ENCODE measurements around the gene FBXL13.
"Not testable (repeated sequence)": the region's sequence is repeated elsewhere in the genome, so short reads cannot be mapped to it uniquely, and the experiment has no call there.

The FBXL13 gene

DNA sequence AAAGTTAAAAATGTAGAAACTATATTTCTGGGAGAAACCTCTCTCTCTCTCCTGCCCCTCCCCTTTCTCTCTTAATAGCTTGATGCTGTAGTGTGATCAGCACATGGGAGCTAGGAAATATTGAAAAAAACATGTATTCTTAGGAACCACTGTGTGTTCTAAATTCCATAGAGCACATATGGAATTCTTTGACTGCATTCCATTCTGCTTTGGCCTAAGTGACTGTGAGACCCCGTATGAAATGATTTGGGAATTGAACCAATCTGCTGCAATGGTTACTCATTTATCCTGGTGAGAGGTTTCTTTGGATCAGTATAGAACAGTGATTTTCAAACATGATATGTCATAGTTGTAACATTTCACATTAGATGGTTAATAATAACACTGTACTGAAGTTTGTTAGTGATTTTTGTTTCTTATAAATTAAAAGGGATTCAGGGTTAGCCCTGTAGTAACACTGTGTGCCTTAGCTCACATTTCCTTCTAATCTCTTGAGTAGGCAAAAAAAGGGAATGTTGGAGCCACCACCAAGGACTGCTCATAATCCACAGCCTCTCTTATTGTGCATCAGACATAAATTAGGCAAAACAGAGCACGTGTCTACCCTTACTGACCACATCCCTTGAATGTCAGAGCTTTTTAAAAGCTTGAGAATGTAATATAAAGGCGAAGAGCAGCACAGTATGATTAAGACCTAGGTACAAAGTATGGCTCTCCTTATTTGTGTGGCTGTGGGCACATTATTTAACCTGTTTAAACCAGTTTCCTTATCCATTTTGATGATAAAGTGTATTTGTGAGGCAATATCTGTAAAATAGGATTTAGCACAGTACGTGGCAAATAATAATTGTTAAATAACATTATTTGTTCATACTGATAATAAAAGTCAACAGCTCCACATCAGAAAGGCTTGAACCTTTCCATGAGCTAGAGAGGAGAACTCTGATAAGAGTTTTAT lies 256.7 kb downstream of the FBXL13 start:
- no peak for DNase-seq (ENCODE audit: low spot score)

DNA sequence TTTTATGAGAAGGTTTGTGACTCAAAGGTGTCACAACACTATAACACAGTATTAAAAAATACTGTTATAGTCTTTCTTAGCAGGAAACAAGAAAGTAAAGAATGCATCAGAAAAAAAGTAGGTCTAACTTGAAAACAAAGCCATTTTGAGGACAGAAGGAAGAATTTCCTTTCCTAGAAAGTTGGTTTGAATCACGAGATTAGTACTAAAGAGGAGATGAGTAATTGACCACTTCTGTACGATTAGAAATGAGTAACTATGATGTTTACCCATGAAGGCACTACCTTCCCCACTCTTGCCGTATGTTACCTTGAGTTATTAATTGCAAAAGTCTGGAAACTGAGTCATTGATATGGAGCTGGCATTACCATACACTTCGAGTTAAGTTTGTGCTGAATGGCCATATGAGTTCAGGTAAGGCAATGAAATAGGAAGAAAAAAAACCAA lies 260.5 kb downstream of the FBXL13 start:
- no peak for DNase-seq (ENCODE audit: low spot score)

DNA sequence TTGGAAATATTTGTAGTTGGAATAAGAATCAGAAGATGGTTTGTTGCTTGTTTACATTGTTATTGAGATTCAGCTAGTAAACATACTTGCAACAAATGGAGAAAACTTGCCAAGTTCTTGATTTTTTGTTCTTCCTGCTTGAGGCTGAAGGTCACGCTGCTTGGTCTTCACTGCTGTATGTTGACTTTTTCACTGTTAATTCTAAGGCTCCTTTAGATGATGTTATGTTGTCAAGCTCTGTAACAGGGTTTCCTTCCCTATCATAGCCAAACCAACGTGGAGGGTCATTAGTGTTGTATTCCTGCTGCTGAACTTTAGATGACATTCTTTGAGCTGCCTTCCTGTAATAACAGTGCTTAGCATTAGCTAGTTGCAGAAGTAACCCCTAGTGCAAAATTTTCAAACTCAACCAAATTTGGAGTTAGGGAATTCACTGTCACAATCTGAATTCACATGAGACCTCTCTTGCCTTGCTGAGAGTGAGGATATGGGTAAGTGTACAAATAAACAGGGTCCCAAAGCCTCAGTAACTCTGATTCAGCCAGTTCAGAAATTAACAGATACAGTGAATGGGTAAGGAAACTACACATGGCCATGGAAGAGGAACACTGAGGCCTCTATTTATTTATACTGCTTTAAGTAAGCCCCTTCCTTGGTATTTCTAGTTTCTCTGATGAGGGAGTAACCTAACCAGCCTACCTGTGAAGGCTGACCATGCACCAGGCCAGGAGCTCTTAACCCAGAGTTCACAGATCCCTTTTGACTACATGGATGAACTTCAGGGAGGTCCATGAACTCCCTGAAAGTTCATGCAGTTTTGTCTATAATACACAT lies 261.2 kb downstream of the FBXL13 start:
- DNase-seq (ENCODE audit: low spot score), result no peak

DNA sequence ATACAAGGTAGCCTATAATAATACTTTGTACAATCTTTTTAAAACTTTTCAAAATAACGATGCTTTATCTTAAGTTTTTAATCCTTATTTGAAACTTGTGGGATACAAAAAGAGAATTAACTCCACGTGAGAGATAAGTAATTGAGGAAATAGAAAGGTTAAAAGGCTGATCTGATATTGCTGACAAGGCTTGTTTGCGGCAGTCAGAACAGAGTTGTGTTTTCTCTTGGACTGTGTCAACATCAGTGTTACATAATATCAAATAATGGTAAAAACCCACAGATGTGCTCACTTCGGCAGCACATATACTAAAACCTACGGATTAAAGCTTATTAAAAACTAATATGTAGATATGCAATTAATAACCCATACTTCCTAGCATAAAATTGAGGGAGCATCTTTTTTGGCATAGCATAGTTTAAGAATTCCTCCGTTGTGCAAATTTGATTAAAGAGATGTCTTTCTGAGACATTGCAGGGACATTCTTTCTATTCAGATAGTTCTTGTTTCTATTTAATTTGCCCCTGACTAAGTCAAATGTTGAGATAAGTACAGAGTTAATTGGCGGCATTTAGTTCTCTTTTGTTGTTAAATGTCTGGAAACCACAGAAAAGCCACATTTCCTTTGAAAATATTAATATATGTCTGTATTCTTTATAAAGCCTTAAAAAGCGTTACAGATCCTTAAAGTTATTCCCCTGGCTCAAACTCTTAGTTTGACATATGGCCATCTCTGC lies 262.5 kb downstream of the FBXL13 start:
- DNase-seq (ENCODE audit: low spot score), result no peak

DNA sequence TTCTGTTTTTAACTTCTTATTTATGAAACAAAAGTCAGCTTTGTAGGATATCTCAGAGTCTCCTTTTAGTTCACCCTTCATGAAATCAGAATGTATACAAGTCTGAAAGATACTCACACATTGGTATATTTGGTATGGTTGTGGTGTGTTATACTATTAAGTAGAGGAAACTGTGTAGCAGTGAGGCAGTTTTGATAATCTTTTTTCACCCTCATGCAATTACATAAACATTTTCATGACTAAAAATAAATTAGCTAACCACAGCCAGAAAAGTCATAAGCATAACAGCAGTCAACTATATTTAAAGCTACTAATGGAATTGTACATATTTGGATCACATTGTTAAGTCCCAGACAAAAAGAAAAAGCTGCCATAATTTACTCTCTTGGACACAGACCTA lies 263.7 kb downstream of the FBXL13 start:
- DNase-seq (ENCODE audit: low spot score), result no peak

DNA sequence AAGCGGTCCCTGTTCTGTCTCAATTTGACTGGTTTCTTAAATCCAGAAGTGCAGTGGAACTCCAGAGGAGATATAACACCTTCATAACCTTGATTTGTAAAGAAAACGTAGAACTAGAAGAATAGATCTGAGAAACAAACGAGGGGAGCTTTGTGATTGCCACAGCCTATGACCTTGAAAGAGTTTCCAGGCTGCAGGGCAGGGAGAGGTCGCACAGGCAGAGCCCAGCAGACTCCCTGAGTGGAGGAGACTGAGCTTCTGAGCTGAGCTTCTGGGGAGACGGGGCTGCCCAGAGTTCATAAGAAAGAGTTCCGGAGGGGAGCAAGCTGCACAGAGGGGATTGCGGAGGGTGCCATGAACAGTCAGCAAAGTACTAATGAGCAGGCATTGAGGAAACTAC lies 268.0 kb downstream of the FBXL13 start:
- no peak for DNase-seq (ENCODE audit: low spot score)

DNA sequence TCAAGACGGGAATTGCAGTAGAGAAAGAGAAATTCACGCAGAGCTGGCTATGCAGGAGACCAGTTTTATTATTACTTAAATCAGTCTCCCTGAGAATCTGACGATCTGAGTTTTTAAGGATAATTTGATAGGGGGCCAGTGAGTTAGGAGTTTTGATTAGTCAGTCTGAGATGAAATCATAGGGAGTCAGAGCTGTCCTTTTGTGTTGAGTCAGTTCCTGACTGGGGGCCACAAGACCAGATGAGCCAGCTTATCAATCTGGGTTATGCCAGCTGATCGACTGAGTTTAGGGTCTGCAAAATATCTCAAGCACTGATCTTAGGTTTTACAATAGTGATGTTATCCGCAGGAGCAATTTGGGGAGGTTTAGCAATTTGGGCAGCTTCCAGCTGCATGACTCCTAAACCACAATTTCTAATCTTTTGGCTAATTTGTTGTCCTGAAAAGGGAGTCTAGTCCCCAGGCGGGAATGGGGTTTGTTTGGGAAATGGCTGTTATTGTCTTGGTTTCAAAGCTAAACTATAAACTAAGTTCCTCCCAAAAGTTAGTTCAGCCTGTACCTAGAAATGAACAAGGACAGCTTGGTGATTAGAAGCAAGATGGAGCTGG lies 278.5 kb downstream of the FBXL13 start:
- DNase-seq (ENCODE audit: low spot score), result not testable (repeated sequence)

DNA sequence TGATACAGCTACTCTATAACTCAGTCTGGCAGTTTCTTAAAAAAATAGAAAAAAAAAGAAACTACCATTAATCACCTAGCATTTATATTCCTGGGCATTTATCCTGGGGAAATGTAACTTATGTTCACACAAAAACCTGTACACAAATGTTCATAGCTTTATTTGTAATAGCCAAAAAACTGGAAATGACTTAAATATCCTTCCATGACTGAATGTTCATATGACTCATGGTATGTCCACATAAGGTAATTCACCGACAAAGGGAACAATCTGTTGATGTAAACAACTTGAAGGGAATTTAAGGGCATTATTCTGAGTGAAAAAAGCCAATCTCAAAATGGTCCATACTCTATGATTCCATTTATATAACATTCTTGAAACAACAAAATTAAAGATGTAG lies 280.0 kb downstream of the FBXL13 start:
- DNase-seq (ENCODE audit: low spot score), result not testable (repeated sequence)

DNA sequence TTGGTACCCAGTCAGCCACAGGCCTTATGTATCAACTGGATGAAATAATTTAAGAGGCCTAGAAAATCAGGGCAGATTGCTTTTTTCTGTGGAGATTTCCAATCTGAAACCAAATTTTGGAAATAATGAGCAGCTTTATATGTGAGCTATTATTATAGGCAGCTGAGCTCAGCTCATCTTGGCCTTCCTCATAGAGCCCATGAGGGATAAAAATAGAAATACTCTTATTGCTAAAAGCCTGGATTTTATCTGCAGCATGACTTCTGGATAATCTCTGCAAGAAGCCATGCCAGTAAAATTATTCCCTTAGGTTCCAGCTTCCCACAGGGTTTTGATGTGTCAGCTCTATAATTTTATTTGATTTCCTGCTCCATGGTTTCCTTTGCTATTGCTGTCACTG lies 282.8 kb downstream of the FBXL13 start:
- not testable (repeated sequence) for DNase-seq (ENCODE audit: low spot score)

DNA sequence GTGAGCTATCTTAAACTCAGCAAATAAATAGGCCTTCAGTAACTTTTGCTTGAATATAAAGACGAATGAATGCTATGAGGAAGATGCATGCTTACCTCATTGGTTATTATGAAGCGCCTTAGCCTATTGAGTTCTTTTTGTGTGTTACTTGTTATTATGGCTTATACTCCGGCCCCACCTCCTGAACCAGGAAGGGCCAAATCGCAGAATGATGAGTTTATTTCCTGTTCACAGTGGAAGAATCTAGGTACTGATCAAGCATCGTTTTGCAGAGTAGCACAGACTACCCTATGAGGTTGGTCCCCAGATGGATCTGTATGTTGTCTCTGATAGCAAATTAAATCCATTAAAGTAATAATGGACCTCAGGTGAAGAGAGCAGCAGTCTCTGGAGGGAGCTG lies 283.2 kb downstream of the FBXL13 start:
- DNase-seq (ENCODE audit: low spot score), result not testable (repeated sequence)

DNA sequence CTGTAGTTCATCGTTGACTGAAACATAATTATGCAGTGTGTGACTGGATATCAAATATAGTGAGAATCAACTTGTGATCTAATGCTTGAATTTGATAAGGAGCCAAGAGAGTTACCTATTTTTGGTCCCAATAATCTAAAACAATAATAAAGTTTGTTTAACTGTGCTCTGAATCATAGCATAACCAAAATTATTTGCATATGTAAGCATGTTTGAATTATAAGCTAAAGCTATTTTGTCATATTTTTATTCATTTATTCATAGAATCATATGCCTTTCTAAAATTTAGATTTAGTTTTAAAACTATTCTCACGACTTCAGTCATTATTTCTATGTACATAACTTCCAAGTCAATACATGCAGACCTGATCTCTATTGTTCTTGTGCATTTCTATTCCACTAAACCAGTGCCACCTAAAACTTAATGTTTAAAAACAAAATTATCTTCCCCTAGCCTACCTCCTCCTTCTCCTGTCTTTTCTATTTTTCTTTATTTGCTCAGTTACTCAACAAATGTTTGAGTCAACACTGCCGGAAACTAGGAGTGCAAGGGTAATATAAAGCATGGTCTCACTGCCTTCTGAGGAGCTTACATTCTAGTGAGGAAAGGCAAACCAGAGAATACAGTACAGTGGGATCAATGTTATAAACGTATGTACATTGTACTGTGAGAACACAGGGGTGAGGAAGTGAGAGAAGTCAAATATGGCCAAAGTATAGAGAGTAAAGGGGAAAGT lies 284.1 kb downstream of the FBXL13 start:
- DNase-seq (ENCODE audit: low spot score), result not testable (repeated sequence)

DNA sequence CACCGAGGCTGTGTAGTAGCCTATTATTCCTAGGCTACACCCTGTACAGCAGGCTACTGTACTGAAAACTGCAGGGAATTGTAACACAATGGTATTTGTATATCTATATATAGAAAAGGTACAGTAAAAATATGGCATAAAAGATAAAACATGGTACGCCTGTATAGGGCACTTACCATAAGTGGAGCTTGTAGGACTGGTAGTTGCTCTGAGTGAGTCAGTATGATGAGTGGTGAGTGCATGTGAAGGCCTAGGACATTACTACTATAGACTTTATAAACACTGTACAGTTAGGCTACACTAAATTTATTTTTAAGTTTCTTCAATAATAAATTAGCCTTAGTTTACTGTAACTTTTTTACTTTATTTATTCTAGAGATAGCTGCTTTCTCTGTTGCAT lies 285.8 kb downstream of the FBXL13 start:
- not testable (repeated sequence) for DNase-seq (ENCODE audit: low spot score)

DNA sequence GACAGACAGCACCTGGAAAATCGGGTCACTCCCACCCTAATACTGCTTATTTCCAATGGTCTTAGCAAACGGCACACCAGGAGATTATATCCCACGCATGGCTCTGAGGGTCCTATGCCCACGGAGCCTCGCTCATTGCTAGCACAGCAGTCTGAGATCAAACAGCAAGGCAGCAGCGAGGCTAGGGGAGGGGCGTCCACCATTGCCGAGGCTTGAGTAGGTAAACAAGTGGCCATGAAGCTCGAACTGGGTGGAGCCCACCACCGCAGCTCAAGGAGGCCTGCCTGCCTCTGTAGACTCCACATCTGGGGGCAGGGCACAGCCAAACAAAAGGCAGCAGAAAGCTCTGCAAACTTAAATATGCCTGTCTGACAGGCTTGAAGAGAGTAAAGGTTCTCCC lies 293.7 kb downstream of the FBXL13 start:
- not testable (repeated sequence) for DNase-seq (ENCODE audit: low spot score)

DNA sequence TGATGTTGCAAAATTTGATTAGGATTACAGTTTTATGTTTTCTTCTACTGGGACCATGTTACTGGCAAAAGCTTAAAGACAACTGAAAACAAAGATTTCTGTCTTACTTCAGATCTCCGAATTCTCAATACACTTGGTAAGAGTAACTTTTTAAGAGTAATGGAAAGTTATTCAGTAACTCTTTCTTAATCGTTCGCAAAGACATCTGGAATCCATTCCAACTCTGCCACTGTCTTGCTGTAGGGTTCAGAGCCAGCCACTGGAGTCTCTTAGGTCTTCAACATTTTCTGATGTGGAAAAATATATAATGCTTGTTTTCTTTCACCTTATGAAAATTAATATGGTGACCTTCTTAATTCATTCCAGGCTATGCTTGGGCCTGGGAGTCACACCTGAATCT lies 295.9 kb downstream of the FBXL13 start:
- DNase-seq (ENCODE audit: low spot score), result not testable (repeated sequence)

DNA sequence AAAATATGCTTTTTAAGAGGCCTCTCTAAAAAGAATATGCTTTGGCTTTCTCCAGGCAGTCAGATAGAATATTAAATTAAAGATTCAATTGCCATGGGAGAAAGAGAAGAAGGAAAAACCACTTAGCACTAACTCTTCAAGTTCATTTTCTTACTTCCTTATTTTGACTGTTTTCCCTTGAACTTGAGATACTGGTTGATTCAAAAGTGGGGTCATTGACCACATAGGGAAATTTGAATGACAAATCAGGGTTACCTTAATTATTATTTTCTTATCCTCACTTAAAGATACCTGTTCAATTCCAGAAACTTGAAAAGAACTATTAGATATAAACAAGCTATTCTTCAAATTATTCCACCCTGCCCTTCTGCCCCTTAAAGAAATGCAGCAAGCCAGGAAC lies 298.4 kb downstream of the FBXL13 start:
- not testable (repeated sequence) for DNase-seq (ENCODE audit: low spot score)

DNA sequence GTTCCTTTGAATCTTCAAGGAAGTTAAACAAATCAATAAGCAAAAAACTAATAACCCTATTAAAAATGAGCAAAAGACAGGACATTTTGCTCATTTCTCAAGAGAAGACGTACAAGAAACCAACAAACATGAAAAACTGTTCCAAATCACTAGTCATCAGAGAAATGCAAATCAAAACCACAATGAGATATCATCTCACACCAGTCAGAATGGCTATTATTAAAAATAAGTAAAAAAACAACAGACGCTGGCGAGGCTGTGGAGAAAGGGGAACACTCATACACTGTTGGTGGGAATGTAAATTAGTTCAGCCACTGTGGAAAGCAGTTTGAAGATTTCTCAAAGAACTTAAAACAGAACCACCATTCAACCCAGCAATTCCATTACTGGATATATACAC lies 304.1 kb downstream of the FBXL13 start:
- not testable (repeated sequence) for DNase-seq (ENCODE audit: low spot score)

DNA sequence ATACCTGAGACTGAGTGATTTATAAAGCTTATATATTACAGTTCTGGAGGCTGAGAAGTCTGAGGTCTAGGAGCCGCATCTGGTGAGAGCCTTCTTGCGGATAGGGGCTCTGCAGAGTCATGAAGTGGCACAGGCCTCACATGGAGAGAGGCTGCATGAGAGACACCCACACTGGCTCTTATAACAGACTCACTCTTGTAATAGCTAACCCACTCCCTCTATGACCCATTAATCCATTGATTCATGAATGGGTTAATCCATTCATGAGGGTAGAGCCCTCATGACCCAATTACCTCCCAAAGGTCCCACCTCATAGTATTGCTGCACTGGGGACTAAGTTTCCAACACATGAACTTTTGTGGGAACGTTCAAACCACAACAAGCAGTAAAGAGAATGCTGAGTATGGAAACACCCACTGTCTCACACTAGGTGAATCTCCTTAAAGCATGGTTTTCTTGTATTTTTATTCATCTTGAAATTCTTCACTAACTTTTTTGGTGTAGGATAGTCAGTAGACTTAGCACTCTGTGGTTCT lies 304.9 kb downstream of the FBXL13 start:
- DNase-seq (ENCODE audit: low spot score), result not testable (repeated sequence)

DNA sequence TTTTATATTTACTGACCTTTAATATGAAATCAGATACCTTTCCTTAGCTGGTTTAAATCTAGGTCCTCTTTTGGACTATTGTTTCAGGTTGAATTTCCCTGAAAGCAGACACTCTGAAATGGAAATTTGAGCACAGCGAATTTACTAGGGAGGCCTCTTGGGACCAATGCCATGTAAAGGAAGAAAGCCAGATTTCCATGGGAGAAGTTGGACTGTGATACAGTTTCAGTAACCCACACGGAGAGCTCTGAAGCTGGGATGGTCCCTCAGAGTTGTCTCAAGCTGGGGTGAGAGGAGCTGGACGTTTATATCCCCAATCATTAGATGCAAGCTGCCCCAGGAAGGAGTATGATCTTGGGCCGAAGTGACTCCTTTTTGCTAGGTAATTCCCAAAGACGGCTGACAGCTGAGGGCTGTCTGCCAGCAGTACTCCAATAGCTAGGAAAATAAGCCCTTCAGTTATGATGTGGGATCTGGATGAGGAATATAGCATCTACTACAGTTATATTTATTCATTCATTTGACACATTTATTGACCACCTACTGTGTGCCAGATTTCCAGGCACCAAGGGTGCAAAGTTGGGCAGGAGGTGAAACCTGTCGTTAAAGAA lies 311.2 kb downstream of the FBXL13 start:
- DNase-seq (ENCODE audit: low spot score), result not testable (repeated sequence)
